AG09319 (cell line): Measurements from ENCODE around the gene ASAP2.

Experiments used
- DNase-seq: peaks from one replicate; pipeline ENCODE4 v3.0.0-alpha.2; 2010; ENCODE audit warnings: low read depth; ENCODE audit errors: extremely low read depth
- CTCF ChIP-seq: IDR thresholded peaks from 2 replicates; pipeline ENCODE4 v1.5.1; 2011; ENCODE audit warnings: low read depth, mild to moderate bottlenecking, inconsistent platforms, low read length, moderate library complexity

ASAP2 gene

GRCh38 chr2:9451231-9451630 is 244.6 kb downstream of the ASAP2 start:
- DNase-seq = no peak
- no peak for TF ChIP-seq CTCF
